Esophagus muscularis mucosa (tissue), 4 donors: ENCODE measurements around the gene SULF2.

Experiments used
- EP300 ChIP-seq: sonication (generic); formaldehyde crosslinking; IDR thresholded peaks from one replicate; pipeline ENCODE4 v1.6.1; 2017; ENCODE audit warnings: antibody characterized with exemption
- POLR2A ChIP-seq: fragments of 450-650 bp; IDR thresholded peaks from one replicate; pipeline ENCODE4 v1.6.1; 2017; ENCODE audit warnings: antibody characterized with exemption, moderate library complexity, mild to moderate bottlenecking, low read depth
- TF ChIP-seq, protein P1 (sequence below), 3 experiments: fragments of 200-600 bp in 2 of 3; fragments of 450-650 bp in 1 of 3; sonication (generic) in 2 of 3; IDR thresholded peaks; one replicate each; pipeline ENCODE4 v1.5.1; 2017 to 2019; ENCODE audit warnings: antibody characterized with exemption in 3 of 3, mild to moderate bottlenecking in 2 of 3, moderate library complexity in 1 of 3

DNA sequence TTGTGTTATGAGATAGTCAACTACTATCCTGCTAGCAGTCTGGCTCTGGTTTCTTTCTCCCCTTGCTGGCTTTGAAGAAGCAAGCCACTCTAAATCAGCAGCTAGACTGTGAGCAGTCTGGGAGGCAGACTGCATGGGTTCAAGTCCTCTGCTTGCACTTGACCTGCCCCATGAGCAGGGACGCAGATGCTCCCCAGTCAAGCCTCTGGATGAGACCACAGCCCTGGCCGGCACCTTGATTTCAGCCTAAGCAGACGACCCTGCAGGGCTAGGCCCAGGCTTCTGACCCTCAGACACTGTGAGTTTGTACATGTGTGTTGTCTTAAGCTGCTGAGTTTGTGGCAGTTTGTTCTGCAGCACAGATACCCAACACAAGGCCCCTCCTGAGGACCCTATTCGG, 105.8 kb downstream of the SULF2 start:
- TF ChIP-seq, protein P1, sequence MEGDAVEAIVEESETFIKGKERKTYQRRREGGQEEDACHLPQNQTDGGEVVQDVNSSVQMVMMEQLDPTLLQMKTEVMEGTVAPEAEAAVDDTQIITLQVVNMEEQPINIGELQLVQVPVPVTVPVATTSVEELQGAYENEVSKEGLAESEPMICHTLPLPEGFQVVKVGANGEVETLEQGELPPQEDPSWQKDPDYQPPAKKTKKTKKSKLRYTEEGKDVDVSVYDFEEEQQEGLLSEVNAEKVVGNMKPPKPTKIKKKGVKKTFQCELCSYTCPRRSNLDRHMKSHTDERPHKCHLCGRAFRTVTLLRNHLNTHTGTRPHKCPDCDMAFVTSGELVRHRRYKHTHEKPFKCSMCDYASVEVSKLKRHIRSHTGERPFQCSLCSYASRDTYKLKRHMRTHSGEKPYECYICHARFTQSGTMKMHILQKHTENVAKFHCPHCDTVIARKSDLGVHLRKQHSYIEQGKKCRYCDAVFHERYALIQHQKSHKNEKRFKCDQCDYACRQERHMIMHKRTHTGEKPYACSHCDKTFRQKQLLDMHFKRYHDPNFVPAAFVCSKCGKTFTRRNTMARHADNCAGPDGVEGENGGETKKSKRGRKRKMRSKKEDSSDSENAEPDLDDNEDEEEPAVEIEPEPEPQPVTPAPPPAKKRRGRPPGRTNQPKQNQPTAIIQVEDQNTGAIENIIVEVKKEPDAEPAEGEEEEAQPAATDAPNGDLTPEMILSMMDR (IDR thresholded peaks at IDR 0.05): no peak
- no peak for TF ChIP-seq POLR2A
- TF ChIP-seq EP300: no peak
